GM12874 (cell line): Measurements from ENCODE around the gene NEUROG1.

Experiments
- TF ChIP-seq, protein P1 (sequence below): IDR thresholded peaks from 2 replicates; pipeline ENCODE4 v1.5.1; 2011; ENCODE audit warnings: low read depth, mild to moderate bottlenecking, control low read depth, low read length, moderate library complexity; ENCODE audit not compliant: insufficient read depth

Gene NEUROG1

DNA sequence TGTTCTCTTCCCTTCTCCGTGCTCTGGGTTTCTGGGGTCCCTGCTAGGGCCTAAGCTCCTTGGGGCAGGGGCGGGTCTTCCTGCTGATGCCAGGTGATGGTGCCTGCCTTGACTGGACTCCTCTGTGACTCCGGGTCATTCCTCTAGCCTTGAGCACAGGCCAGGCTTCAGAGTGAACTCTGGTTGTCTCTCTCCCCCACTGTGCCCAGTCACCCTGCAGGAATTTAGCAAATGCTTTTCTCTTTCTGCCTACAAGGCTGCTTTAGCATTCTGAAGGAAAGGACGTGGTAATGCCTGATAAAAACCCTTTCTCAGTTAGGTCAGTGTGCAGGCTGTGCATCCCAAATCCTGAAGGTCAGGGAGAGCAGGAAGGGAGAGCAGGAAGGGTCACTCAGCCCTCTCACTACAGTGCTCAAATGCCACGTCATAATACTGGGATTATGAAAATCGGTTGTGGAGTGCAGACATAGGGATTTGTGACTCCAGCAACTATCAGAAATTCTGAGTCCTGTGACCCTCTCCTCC, 40.4 kb upstream of the NEUROG1 start:
- TF ChIP-seq, protein P1, sequence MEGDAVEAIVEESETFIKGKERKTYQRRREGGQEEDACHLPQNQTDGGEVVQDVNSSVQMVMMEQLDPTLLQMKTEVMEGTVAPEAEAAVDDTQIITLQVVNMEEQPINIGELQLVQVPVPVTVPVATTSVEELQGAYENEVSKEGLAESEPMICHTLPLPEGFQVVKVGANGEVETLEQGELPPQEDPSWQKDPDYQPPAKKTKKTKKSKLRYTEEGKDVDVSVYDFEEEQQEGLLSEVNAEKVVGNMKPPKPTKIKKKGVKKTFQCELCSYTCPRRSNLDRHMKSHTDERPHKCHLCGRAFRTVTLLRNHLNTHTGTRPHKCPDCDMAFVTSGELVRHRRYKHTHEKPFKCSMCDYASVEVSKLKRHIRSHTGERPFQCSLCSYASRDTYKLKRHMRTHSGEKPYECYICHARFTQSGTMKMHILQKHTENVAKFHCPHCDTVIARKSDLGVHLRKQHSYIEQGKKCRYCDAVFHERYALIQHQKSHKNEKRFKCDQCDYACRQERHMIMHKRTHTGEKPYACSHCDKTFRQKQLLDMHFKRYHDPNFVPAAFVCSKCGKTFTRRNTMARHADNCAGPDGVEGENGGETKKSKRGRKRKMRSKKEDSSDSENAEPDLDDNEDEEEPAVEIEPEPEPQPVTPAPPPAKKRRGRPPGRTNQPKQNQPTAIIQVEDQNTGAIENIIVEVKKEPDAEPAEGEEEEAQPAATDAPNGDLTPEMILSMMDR = no peak

DNA sequence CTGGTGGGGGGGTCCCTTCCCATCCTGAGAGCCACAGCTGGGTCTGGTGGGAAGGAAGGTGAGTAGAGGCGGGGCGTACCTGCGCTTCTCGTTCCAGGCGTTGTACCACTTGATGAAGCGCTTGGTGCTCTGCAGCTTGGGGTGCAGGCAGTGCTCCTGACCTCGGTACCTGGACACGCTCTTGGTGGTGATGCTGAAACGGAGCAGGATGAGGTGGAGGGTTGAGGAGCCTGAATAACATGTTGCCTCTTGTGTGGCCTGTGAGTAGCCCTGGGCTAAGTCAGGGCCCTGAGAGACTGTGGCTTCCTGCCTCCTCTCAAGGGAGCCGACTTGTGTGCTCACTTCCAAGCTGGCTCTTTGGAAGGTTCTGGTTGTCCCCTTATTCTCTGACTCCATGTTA, 38.7 kb upstream of the NEUROG1 start:
- TF ChIP-seq, protein P1 = no peak

DNA sequence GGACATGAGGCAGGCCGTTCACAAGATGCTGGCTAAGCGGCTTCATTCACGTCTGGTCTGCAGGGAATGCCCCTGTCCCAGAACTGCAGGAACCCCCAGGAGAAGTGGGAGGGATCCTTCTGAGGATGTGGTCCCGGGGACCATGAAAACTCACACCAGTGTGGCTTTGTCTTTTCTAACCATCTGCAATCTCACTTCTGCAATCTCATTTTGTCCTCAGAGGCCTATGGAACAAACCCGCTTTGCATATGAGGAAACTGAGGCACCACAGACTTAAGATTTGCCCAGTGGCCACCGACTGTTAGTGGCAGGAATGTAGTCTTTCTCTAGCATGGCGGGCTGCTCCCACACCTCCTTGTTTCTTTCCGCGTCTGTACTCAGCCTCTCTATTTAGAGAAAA, 36.1 kb upstream of the NEUROG1 start:
- TF ChIP-seq, protein P1 = no peak

DNA sequence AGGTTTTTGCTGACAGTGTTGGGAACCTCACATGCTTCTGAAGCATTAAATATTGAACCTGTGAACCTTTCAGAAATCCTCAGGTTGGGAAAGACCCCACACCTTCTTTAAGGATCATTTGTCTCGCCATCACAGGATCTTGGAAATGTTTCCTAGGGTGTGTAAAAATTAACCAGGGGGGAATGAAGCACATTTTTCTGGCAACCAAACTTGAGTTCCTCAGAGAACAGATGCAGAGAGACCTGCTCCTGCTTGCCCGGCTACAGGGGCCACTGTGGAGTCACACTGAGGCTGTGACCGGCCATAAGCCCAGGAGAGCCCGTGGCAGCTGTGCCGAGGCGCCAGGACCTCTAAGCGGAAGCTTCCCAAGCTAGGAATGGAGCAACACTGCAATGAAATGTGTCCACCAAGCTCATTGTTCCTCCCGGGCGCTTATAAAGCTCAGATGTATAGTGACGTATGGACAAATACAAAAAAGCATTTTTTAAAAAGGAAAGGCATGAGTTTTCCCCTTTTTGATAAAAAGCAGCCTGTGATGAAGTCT, 35.4 kb upstream of the NEUROG1 start:
- TF ChIP-seq, protein P1 = no peak

DNA sequence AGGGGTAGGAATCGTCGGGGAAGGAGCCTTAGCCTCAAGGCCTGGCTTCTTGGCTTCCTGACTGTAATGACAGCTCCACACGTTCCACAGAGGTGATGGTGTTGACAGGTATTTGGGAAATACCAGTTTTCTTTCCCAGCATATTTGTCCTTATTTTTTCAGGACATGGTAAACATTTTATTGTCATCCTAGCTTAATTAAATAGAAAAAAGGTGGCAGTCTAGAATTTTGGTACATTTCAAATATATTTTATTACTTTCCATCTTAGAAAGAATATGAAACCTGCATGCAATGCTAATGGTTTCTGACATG, 34.6 kb upstream of the NEUROG1 start:
- TF ChIP-seq, protein P1 = no peak

DNA sequence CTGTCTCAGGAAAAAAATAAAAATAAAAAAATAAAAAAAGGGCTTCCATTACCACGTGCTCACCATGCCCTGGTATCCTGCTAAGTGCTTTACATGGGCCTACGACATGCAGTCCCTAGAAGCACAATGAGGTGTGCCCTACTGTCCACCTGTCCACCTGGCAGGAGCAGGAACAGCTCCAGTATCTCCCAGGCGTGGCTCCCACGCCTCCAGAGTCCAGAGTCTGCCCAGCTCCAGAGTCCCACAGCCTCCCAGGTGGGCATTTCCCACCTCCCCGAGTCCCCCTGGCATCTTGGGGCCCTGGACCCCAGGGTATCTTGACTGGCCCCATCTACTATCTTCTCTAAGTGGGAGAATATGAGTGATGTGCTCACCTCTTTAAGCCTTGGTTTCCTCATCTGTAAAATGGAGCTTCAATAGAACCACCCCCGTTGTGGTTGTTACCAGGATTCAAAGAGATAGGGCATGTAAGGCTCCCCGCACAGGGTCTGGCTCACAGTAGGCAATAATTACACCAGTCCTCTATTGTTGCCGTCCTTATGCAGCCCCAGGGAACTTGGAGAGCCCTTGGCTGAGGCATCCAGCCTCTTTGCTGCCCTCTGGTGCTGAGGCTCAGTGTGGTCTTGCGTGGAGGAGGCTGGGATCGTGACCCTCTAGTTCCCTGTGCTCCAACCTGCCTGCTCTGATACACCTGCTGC, 34.1 kb upstream of the NEUROG1 start:
- TF ChIP-seq, protein P1 = peak; percentile 41; the same call in 1 of the 2 replicates

DNA sequence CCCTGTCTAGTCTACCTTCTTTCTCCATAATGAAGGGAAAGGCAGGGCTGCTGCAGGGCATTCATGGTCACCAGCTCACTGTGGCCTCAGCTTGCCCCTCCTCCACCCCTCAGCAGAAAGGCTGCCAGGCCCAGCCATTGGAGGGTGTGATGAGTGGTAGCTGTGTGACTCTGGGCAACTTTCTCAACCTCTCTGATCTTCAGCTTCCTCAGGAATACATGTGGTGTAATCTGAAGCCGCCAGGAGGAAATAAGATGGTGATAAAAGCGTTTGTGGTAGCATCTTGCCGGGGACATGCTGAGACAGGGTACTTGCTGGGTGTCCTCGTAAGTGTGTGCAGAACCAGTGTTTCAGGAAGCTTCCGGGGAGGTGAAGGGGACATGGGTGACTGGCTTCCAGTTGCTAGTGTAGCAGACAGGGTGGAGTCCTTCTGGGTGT, 33.2 kb upstream of the NEUROG1 start:
- TF ChIP-seq, protein P1 = no peak
